OCI-LY3 (cell line): ENCODE results near the gene BRD4.

Source experiments
- H2AFZ ChIP-seq: fragments of 200-600, 300-600 bp; shearing (Covaris generic); 2 replicates; pipeline ENCODE4 v1.6.0; 2014; ENCODE audit warnings: antibody characterized with exemption, low read depth, low read length
- H3K27ac ChIP-seq: fragments of 200-600, 300-600 bp; sonication (generic); 2 replicates; pipeline ENCODE4 v1.5.1; 2014; ENCODE audit warnings: mild to moderate bottlenecking, low read length, moderate library complexity, mixed read lengths
- H3K27me3 ChIP-seq: fragments of 200-600, 300-600 bp; sonication (generic); 2 replicates; pipeline ENCODE4 v1.6.1; 2014; ENCODE audit warnings: low read depth, low read length, mixed read lengths
- H3K36me3 ChIP-seq: fragments of 200-600, 300-600 bp; sonication (generic); replicated peaks from 2 replicates; pipeline ENCODE3; 2014; ENCODE audit warnings: low read depth, low read length, mixed read lengths
- H3K4me1 ChIP-seq: fragments of 300-600, 200-600 bp; sonication (generic); 2 replicates; pipeline ENCODE4 v1.6.1; 2014; ENCODE audit warnings: low read length, mixed read lengths
- H3K4me2 ChIP-seq: fragments of 200-600, 300-600 bp; sonication (generic); 2 replicates; pipeline ENCODE4 v1.6.1; 2014; ENCODE audit warnings: low read length, mixed read lengths
- H3K4me3 ChIP-seq: fragments of 300-600, 200-600 bp; sonication (generic); 2 replicates; pipeline ENCODE4 v1.5.1; 2014; ENCODE audit warnings: antibody characterized with exemption, mild to moderate bottlenecking, low read length, moderate library complexity
- H3K79me2 ChIP-seq: fragments of 300-600, 200-600 bp; shearing (Covaris generic); 2 replicates; pipeline ENCODE4 v1.6.1; 2014; ENCODE audit warnings: mild to moderate bottlenecking, low read length, mixed read lengths
- H3K9ac ChIP-seq: fragments of 300-600, 200-600 bp; shearing (Covaris generic); 2 replicates; pipeline ENCODE4 v1.6.0; 2014; ENCODE audit warnings: mild to moderate bottlenecking, low read length, moderate library complexity
- H3K9me3 ChIP-seq: fragments of 200-600, 300-600 bp; shearing (Covaris generic); 2 replicates; pipeline ENCODE4 v1.6.1; 2014; ENCODE audit warnings: low read length, mixed read lengths; ENCODE audit not compliant: insufficient read depth
- H4K20me1 ChIP-seq: fragments of 200-600, 300-600 bp; sonication (generic); 2 replicates; pipeline ENCODE4 v1.6.1; 2016; ENCODE audit warnings: low read length, mixed read lengths; ENCODE audit not compliant: insufficient read depth
- CTCF ChIP-seq: fragments of 200-600, 300-600 bp; sonication (generic); IDR thresholded peaks from 2 replicates; pipeline ENCODE4 v1.5.1; 2014; ENCODE audit warnings: antibody characterized with exemption, low read length, low read depth
- EZH2phosphoT487 ChIP-seq: fragments of 200-600 bp; shearing (Covaris generic); IDR thresholded peaks from 2 replicates; pipeline ENCODE4 v1.6.1; 2018; ENCODE audit warnings: antibody characterized with exemption, mixed run types, low read depth

Gene BRD4

GRCh38 chr19:15371786-15372380, 39.5 kb upstream of the BRD4 start:
- Histone ChIP-seq H3K27ac (no peak overlapping the region), H3K4me1 (peaks cover 3% of the 10 kb centered on the region), H3K79me2 (peaks cover 58% of the 10 kb centered on the region), H4K20me1 (peaks cover 35% of the 10 kb centered on the region), H3K27me3 (no peaks in the 10 kb centered on the region), H3K36me3 (peaks cover 72% of the 10 kb centered on the region), H3K9ac (no peak overlapping the region), H3K4me3 (no peak overlapping the region), H3K4me2 (no peak overlapping the region), H3K9me3 (no peaks in the 10 kb centered on the region), H2AFZ (no peak overlapping the region)
- TF ChIP-seq EZH2phosphoT487 = no peak
- no peak for TF ChIP-seq CTCF

GRCh38 chr19:15371119-15371518, 38.8 kb upstream of the BRD4 start:
- H4K20me1 ChIP-seq = peaks cover 31% of the 10 kb centered on the region
- H3K4me1 ChIP-seq = no peaks in the 10 kb centered on the region
- peaks cover 50% of the 10 kb centered on the region for H3K79me2 ChIP-seq
- TF ChIP-seq CTCF = no peak
- no peak for TF ChIP-seq EZH2phosphoT487
- H3K36me3 ChIP-seq = peaks cover 75% of the 10 kb centered on the region
- H3K4me2 ChIP-seq = no peak overlapping the region
- no peak overlapping the region for H3K27ac ChIP-seq
- H3K9me3 ChIP-seq = no peaks in the 10 kb centered on the region
- H2AFZ ChIP-seq = no peak overlapping the region
- no peaks in the 10 kb centered on the region for H3K27me3 ChIP-seq
- H3K9ac ChIP-seq = no peak overlapping the region
- H3K4me3 ChIP-seq = no peak overlapping the region

- TF ChIP-seq EZH2phosphoT487 (no peak), CTCF (no peak)
- Histone ChIP-seq H3K4me2 (no peak overlapping the region), H3K9ac (no peak overlapping the region), H3K79me2 (peaks cover 43% of the 10 kb centered on the region), H3K9me3 (no peaks in the 10 kb centered on the region), H4K20me1 (peaks cover 22% of the 10 kb centered on the region), H3K4me1 (no peaks in the 10 kb centered on the region), H2AFZ (no peak overlapping the region), H3K27me3 (no peaks in the 10 kb centered on the region), H3K4me3 (no peak overlapping the region), H3K27ac (no peak overlapping the region), H3K36me3 (peaks cover 83% of the 10 kb centered on the region)
Observed at GRCh38 chr19:15369594-15369891, 37.2 kb upstream of the BRD4 start.

- H2AFZ ChIP-seq = no peak overlapping the region
- no peaks in the 10 kb centered on the region for H3K9me3 ChIP-seq
- H4K20me1 ChIP-seq = peaks cover 16% of the 10 kb centered on the region
- no peak overlapping the region for H3K4me2 ChIP-seq
- peaks cover 37% of the 10 kb centered on the region for H3K79me2 ChIP-seq
- no peak overlapping the region for H3K4me3 ChIP-seq
- H3K27ac ChIP-seq = no peak overlapping the region
- peaks cover 80% of the 10 kb centered on the region for H3K36me3 ChIP-seq
- H3K9ac ChIP-seq = no peak overlapping the region
- H3K27me3 ChIP-seq = no peaks in the 10 kb centered on the region
- H3K4me1 ChIP-seq = no peaks in the 10 kb centered on the region
- TF ChIP-seq CTCF (no peak), EZH2phosphoT487 (no peak)
Observed at GRCh38 chr19:15368798-15369593, 36.7 kb upstream of the BRD4 start.
